Stimulated activated CD4-positive, alpha-beta T cell treated with anti-CD3 and anti-CD28 coated beads, Interleukin-15, amount 100 ng/mL, for 1 hour (primary cell): Measurements from ENCODE around the gene RNF31.

Experiments
- DNase-seq, 2 donors: peaks; one replicate each; pipeline ENCODE4 v3.0.0-alpha.2; 2020; ENCODE audit warnings: low read depth in 1 of 2, low spot score in 1 of 2

RNF31 gene

GRCh38 chr14:24159777-24160498, 12.6 kb downstream of the RNF31 start:
- DNase-seq: no peak

DNA sequence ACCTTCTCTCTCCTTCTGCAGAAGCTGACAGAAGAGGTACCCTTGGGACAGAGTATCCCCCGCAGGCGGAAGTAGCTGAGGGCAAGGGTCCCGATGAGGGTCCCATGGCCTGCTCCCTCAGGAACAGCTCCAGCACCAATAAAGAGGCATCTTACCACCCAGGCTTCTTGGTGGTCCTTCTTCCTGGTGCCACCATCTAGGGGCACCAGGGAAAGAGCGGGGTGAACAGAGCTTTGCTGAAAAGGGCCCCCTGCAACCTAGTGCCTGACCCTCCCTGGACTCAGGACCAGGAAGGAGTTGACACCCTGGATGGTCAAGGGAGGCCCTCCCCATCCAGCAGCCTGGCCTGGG, 13.2 kb downstream of the RNF31 start:
- DNase-seq: no peak

- DNase-seq: peak; percentile 95 to 96
Observed at GRCh38 chr14:24160850-24161804, 13.8 kb downstream of the RNF31 start, which contains the start of gene IRF9. Gene IRF9, plus strand, starts transcription at chr14:24161265. Its CDS starts 880 bp downstream, at chr14:24162145.

GRCh38 chr14:24162093-24162492, 14.8 kb downstream of the RNF31 start:
- no peak for DNase-seq

DNA sequence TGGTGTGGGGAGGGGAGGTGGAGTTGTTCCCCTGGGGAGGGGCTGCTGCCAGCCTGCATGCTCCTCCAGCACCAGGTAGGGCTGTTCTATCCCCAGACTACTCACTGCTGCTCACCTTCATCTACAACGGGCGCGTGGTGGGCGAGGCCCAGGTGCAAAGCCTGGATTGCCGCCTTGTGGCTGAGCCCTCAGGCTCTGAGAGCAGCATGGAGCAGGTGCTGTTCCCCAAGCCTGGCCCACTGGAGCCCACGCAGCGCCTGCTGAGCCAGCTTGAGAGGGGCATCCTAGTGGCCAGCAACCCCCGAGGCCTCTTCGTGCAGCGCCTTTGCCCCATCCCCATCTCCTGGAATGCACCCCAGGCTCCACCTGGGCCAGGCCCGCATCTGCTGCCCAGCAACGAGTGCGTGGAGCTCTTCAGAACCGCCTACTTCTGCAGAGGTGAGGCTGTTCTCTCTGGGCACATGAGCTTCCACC, 17.3 kb downstream of the RNF31 start:
- no peak for DNase-seq

DNA sequence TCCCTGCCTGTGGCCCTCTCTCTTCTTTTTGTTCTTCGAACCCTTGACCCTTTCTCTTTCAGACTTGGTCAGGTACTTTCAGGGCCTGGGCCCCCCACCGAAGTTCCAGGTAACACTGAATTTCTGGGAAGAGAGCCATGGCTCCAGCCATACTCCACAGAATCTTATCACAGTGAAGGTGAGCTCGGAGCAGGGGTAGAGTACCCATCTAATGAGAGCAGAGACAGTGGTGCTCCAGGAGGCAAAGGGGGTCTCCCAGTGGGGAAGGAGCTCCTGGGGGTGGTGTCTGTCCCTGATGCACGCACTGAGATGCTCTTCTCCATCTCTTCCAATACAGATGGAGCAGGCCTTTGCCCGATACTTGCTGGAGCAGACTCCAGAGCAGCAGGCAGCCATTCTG, 18.5 kb downstream of the RNF31 start:
- no peak for DNase-seq

- DNase-seq: no peak
Observed at GRCh38 chr14:24167469-24168114, 20.3 kb downstream of the RNF31 start.

- DNase-seq: peak; percentile 41 to 47
Observed at GRCh38 chr14:24171422-24172260, 24.3 kb downstream of the RNF31 start, which contains the start of gene REC8. Gene REC8, plus strand, starts transcription at chr14:24172080. Its CDS starts 473 bp downstream, at chr14:24172553.

DNA sequence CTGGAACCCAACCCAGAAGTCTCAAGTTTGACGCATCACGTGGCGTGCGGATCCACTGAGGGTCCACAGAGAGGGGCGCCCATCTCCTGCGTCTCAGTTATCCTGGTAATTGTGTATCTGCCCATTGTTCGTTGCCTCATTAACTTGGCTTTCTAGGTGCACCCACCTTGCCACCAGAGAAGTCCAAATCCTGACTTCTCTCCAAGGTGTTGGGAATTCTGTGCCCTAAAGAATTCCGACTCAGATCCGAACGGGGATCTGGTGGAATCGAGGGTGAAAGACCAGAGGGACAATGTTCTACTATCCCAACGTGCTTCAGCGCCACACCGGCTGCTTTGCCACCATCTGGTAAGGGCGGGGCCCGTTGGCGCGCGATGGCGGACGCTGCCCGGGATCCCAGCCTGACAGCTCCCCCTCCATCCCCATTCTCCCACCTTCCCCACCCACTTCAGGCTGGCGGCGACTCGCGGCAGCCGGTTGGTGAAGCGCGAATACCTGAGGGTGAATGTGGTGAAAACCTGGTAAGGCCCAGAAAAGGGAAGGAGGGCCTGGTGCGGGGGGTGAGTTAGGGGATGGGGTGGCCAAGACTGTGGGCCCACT, 25.1 kb downstream of the RNF31 start:
- DNase-seq: no peak

GRCh38 chr14:24172871-24173281, 25.6 kb downstream of the RNF31 start:
- no peak for DNase-seq

GRCh38 chr14:24176599-24176998, 29.3 kb downstream of the RNF31 start:
- no peak for DNase-seq

- DNase-seq: no peak
Observed at GRCh38 chr14:24177041-24177825, 29.9 kb downstream of the RNF31 start.

DNA sequence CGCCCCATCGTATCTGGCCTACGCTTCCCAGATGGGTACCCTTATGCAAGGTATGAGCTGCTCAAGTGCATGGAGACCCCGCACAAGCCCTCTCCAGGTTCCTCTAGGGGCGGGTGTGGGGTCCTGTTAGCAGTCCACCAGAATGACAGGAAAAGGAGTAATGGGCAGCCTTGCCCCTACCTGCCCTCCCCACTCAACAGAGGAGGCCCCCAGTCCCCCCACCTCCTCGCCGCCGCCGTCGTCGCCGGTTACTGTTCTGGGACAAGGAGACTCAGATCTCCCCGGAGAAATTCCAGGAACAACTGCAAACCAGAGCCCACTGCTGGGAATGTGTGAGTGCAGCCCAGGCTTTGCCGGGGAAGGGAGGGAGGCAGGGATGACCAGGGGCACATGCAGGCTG, 30.6 kb downstream of the RNF31 start:
- no peak for DNase-seq

DNA sequence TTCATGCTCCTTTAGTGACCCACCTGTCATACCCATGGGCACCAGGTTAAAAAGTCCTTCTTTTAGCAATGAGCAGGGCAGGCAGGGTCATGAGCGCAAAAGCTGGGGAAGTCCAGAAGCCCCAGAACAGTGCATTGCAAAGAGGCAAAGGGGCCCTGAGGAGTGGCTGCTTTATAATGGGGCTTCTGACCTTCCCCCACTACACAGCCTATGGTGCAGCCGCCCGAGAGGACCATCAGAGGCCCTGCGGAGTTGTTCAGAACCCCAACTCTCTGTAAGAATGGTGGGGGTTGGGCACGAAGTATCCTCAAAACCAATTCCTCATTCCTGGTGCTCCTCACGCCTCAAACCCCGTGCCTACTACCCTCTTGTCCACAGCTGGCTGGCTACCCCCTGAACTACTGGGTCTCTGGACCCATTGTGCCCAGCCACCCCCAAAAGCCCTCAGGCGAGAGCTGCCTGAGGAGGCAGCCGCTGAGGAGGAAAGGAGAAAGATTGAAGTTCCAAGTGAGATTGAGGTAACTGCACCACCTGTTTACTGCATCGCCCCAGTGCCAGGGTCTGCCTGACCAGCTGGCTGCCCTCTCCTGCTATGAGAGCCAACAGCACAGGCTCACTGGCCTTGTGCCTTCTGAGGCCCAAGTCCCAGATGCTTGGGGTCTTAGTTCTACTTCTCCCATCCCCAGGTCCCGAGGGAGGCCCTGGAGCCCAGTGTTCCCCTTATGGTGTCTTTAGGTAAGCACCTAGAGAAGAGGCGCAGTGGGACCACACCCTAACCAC, 31.3 kb downstream of the RNF31 start:
- DNase-seq: no peak

DNA sequence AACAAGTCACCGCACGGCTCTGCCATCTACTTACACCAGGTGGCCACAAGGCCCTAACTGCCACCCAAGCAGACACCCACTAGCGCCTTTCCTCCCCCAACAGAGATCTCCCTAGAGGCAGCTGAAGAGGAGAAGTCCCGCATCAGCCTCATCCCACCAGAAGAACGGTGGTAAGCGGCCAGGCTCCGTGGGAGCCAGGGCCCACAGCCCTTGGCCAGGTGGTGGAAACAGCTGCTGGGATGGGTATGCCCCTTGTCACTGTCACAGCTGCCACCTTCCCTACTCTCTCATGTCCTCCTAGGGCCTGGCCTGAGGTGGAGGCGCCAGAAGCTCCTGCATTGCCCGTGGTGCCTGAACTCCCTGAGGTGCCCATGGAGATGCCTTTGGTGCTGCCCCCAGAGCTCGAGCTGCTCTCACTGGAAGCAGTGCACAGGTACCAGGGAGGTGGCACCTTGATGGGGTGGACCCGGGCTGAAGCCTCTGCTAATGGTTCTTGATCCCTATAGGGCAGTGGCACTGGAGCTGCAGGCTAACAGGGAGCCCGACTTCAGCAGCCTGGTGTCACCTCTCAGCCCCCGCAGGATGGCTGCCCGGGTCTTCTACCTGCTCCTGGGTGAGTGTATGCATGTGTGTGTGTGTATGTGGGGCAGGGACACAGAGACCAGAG, 32.1 kb downstream of the RNF31 start:
- DNase-seq: no peak

DNA sequence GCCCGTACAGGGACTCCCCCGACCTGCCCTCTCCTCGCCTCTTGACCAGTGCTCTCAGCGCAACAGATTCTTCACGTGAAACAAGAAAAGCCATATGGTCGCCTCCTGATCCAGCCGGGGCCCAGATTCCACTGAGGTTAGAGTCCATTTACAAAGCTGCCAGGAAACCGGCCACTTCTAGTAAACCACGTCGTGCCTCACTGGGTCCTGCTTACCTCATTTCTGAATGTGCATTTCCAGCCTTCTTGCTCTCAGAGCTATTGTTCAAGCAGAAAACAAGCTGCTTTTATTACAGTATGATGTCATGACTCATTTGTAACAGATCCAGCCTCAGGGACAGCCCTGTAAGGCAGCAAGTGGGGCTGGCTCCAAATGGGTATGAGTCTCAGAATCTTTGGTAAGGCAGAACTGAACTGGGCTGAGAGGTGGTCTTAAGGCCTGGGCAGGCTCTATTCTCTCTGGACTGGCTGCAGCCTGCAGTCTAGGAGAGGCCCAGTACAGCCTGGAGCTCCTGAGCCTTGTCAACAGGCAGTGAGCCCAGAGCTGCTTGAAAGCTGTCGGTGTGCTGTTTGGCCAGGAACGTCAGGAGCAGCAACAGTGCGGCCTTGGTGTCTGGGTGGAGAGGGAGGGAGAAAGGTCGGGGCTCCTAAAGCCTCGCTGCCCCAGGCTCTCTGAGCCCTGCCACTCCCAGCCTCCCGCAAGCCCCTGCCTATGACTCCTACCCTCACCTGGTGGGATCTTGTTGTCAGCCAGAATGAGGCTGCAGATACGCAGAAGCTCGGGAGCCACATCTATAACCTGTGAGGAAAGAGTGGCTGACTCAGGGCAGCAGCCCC, 32.9 kb downstream of the RNF31 start:
- no peak for DNase-seq
